Measurements from ENCODE around the gene TMED10.

The TMED10 gene

DNA sequence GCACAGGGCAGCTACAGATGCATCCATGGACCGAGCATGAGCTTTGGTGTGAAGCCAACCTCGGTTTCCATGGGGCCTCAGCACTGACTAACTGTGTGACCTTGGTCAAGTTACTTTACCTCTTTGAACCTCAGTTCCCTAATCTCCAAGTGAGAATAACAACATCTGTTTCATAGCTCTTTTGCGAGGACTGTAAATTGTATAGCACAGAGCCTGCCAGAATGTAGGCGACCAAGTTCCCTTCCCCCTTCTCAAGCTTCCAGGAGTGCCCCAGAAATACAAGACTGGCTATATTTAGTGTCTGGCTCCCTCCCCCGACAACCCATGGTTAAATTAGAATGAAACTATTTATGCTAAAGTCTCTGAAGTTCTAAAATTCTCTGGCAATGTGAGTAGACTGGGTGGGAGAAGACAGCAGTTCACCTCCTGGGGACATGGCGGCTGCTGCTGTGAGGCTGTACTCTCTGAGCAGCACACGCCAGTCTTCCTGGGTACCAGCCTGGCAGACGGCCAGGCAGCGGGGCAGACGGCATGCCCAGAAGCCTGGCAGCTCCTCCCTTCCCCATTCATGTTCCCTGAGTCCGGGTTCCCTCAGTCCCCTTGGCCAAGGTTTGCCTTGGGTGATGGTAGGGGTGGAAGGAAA is 22.0 kb upstream of the TMED10 start:
- peak overlapping the region in 10 of 11 experiments; percentile 1 to 60 (median 29); a peak in 16 of 22 replicates for H3K4me2 ChIP-seq
- H3K27ac ChIP-seq, result no peak overlapping the region
- no peaks in the 10 kb centered on the region for H3K9me3 ChIP-seq (replicated peaks in 1 of 11)
- H3K27me3 ChIP-seq, result no peaks in the 10 kb centered on the region
- H4K20me1 ChIP-seq, result no peaks in the 10 kb centered on the region
- no peak overlapping the region for H3K4me3 ChIP-seq
- H3K9ac ChIP-seq, result no peak overlapping the region
- TF ChIP-seq Cebpa-rat (IDR thresholded peaks at IDR 0.05), result no peak
- H3K4me1 ChIP-seq, result peaks cover 10 to 34% (median 22%) of the 10 kb centered on the region in 10 experiments; a peak in 18 of 20 replicates
- no peaks in the 10 kb centered on the region for H3K36me3 ChIP-seq

DNA sequence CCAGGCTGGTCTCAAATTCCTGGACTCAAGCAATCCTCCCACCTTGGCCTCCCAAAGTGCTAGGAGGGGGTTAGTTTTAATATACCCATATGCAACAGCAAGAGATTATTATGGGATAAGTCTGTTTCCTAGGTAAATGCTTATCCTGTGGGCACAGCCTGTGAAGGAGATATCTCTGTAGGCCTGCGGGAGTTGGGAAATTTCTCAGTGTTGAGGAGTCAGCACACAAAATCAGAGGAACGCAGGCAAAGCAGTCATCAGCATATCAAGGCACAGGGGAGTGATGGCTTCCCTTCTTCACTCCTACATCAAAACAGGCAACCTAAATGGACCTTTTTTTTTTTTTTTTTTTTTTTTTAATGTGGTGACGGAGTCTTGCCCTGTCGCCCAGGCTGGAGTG is 20.9 kb upstream of the TMED10 start:
- Histone ChIP-seq H3K4me2 (peak overlapping the region in 4 of 11 experiments; percentile 47 to 72 (median 70); a peak in 7 of 22 replicates), H3K9ac (no peak overlapping the region), H4K20me1 (no peaks in the 10 kb centered on the region), H3K4me1 (peaks cover 10 to 34% (median 22%) of the 10 kb centered on the region in 10 experiments; a peak in 18 of 20 replicates), H3K36me3 (no peaks in the 10 kb centered on the region), H3K27ac (peak overlapping the region in 3 of 11 experiments; percentile 34 to 49 (median 43); a peak in 3 of 22 replicates), H3K4me3 (no peak overlapping the region), H3K27me3 (no peaks in the 10 kb centered on the region), H3K9me3 (replicated peaks in 1 of 11) (no peaks in the 10 kb centered on the region)
- TF ChIP-seq Cebpa-rat (IDR thresholded peaks at IDR 0.05), result no peak

- Histone ChIP-seq H3K27ac (peak overlapping the region in 6 of 11 experiments; percentile 25 to 49 (median 44); a peak in 7 of 22 replicates), H3K9ac (no peak overlapping the region; a peak in 2 of 22 replicates), H3K4me1 (peaks cover 10 to 34% (median 22%) of the 10 kb centered on the region in 10 experiments; a peak in 18 of 20 replicates), H4K20me1 (no peaks in the 10 kb centered on the region), H3K4me2 (peak overlapping the region in 7 of 11 experiments; percentile 12 to 72 (median 47); a peak in 13 of 22 replicates), H3K9me3 (replicated peaks in 1 of 11) (no peaks in the 10 kb centered on the region), H3K4me3 (no peak overlapping the region), H3K36me3 (no peaks in the 10 kb centered on the region), H3K27me3 (no peaks in the 10 kb centered on the region)
- no peak for TF ChIP-seq Cebpa-rat (IDR thresholded peaks at IDR 0.05)
Observed at GRCh38 chr14:75196468-75196867, 20.1 kb upstream of the TMED10 start.

DNA sequence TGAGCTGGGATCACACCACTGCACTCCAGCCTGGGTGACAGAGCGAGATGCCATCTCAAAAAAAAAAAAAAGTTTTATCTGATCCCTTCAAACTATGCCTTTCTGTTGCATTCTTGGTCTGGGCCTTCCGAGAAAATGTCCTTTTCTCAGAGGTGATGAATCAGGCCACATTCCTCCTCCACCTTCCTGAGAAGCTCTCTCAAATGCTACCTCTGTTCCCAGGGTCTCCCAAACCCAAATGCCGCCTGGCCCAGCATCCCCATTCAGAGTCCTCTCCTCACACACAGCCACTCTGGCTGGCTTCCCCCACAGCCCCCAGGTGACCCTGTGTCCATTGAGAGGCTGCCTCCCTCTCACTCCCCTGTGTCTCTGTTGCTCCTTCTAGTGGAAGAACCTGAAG is 19.7 kb upstream of the TMED10 start:
- Histone ChIP-seq H3K27ac (peak overlapping the region in 6 of 11 experiments; percentile 25 to 49 (median 44); a peak in 6 of 22 replicates), H3K4me1 (peaks cover 10 to 37% (median 22%) of the 10 kb centered on the region in 10 experiments; a peak in 18 of 20 replicates), H3K9me3 (replicated peaks in 1 of 11) (no peaks in the 10 kb centered on the region), H3K36me3 (no peaks in the 10 kb centered on the region), H3K4me3 (no peak overlapping the region), H4K20me1 (no peaks in the 10 kb centered on the region), H3K4me2 (peak overlapping the region in 6 of 11 experiments; percentile 12 to 72 (median 58); a peak in 11 of 22 replicates), H3K9ac (no peak overlapping the region), H3K27me3 (no peaks in the 10 kb centered on the region)
- TF ChIP-seq Cebpa-rat (IDR thresholded peaks at IDR 0.05), result no peak

- Histone ChIP-seq H3K4me2 (peak overlapping the region in 1 of 11 experiments; percentile 17; a peak in 1 of 22 replicates), H3K9ac (no peak overlapping the region)
Observed at GRCh38 chr14:75191100-75191499, 14.7 kb upstream of the TMED10 start.

DNA sequence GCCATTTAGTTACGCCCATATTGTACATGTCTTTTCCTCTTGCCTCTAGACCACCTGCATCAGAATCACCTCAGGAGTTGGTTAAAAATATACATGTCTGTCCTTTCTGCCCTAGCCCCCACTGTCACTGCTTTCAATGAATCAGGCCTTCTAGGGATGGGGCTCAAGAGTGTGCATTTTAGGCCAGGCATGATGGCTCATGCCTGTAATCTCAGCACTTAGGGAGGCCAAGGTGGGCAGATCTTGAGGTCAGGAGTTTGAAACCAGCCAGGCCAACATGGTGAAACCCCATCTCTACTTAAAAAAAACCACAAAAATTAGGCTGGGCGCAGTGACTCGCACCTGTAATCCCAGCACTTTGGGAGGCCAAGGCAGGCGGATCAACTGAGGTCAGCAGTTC is 13.6 kb upstream of the TMED10 start:
- H3K9me3 ChIP-seq (replicated peaks in 1 of 11), result 0 out of 22 replicates have a peak, but pooled peaks cover 0 to 7% (median 0%) of the 10 kb centered on the region in 11 experiments
- H3K36me3 ChIP-seq, result no peaks in the 10 kb centered on the region

More at GRCh38 chr14:75191100-75191499, 14.7 kb upstream of the TMED10 start:
- Histone ChIP-seq H3K36me3 (no peaks in the 10 kb centered on the region), H3K4me1 (peaks cover 37 to 56% (median 44%) of the 10 kb centered on the region in 10 experiments), H3K27me3 (peaks cover 0 to 7% (median 0%) of the 10 kb centered on the region in 11 experiments; a peak in 1 of 22 replicates), H3K9me3 (replicated peaks in 1 of 11) (0 out of 22 replicates have a peak, but pooled peaks cover 0 to 7% (median 0%) of the 10 kb centered on the region in 11 experiments), H4K20me1 (no peaks in the 10 kb centered on the region), H3K4me3 (no peak overlapping the region), H3K27ac (peak overlapping the region in 1 of 11 experiments; percentile 14; a peak in 2 of 22 replicates)
- TF ChIP-seq Cebpa-rat (IDR thresholded peaks at IDR 0.05), result no peak

DNA sequence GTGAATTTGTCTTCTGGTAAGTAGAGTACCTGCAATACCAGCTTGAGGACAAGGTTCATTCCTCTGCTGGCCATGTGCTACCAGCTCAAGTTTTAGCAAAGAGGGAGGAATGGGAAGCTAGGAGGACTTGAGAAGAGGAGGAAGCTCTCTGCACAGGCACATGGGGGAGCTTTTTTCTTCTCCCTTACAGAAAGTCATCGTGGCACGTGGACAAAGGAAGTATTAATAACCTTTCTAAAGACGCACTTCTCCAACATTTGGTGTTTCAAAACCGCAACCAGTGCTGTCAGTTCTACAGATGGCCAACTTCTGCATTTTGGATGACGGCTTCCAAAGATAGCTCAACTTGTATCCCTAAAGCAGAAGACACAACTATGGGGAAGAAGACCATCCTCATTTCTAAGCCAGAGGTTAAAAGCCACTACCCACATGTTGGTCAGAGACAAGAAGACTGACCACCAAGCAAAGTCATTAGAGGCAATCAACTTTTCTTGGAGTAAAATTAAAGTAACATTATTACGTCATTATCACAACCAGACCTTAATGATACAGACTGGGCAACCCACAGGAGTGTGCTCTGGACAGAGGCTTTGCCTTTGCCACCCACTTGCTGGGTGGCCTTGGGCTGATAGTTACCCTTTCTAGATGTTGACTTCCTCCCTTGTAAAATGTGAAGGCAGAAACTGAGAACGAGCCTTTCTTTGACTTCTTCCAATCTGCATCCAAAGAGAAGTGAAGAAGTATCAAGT is 12.3 kb upstream of the TMED10 start:
- Histone ChIP-seq H3K4me3 (peak overlapping the region in 1 of 10 experiments; percentile 36; a peak in 1 of 20 replicates), H3K9ac (peak overlapping the region; percentile 45 to 77 (median 69); a peak in 21 of 22 replicates), H3K4me2 (peak overlapping the region; percentile 64 to 89 (median 84)), H3K27ac (peak overlapping the region; percentile 76 to 90 (median 84)), H3K27me3 (peaks cover 0 to 7% (median 0%) of the 10 kb centered on the region in 11 experiments; a peak in 1 of 22 replicates), H3K36me3 (no peaks in the 10 kb centered on the region), H4K20me1 (no peaks in the 10 kb centered on the region), H3K4me1 (peaks cover 40 to 74% (median 63%) of the 10 kb centered on the region in 10 experiments), H3K9me3 (replicated peaks in 1 of 11) (0 out of 22 replicates have a peak, but pooled peaks cover 0 to 7% (median 0%) of the 10 kb centered on the region in 11 experiments)
- no peak for TF ChIP-seq Cebpa-rat (IDR thresholded peaks at IDR 0.05)

More for the DNA sequence above, 13.6 kb upstream of the TMED10 start:
- no peak for TF ChIP-seq Cebpa-rat (IDR thresholded peaks at IDR 0.05)
- Histone ChIP-seq H3K4me2 (peak overlapping the region; percentile 64 to 89 (median 84)), H3K27ac (peak overlapping the region; percentile 76 to 90 (median 84); a peak in 17 of 22 replicates), H3K9ac (no peak overlapping the region), H3K4me1 (peaks cover 40 to 61% (median 50%) of the 10 kb centered on the region in 10 experiments), H3K4me3 (no peak overlapping the region), H4K20me1 (no peaks in the 10 kb centered on the region), H3K27me3 (peaks cover 0 to 7% (median 0%) of the 10 kb centered on the region in 11 experiments; a peak in 1 of 22 replicates)

DNA sequence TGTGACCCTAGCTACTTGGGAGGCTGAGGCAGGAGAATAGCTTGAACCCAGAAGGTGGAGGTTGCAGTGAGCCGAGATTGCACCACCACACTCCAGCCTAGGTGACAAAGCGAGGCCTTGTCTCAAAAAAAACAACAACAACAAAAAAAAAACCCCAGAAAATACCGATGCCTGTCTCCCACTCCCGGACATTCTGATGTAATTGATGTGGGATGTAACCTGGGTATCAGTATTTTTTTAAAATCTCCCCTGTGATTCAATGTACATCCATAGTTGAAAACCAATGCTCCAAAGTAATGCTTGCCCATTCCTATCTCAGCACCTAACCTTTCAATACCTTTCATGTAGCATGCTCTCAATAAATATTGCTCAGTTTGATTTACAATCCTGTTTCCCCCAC is 11.7 kb upstream of the TMED10 start:
- Histone ChIP-seq H3K36me3 (no peaks in the 10 kb centered on the region), H3K27ac (peak overlapping the region; percentile 76 to 90 (median 84); a peak in 21 of 22 replicates), H4K20me1 (no peaks in the 10 kb centered on the region), H3K9ac (peak overlapping the region; percentile 33 to 72 (median 60); a peak in 20 of 22 replicates), H3K27me3 (peaks cover 0 to 7% (median 0%) of the 10 kb centered on the region in 11 experiments; a peak in 1 of 22 replicates), H3K4me3 (no peak overlapping the region), H3K4me1 (peaks cover 40 to 80% (median 69%) of the 10 kb centered on the region in 10 experiments), H3K9me3 (replicated peaks in 1 of 11) (0 out of 22 replicates have a peak, but pooled peaks cover 0 to 7% (median 0%) of the 10 kb centered on the region in 11 experiments), H3K4me2 (peak overlapping the region; percentile 51 to 89 (median 68))
- TF ChIP-seq Cebpa-rat (IDR thresholded peaks at IDR 0.05), result no peak
